LNCaP clone FGC (cell line): ENCODE measurements around the gene BHLHA15.

Experiments used
- DNase-seq: peaks from one replicate; pipeline ENCODE4 v3.0.0-alpha.2; 2011; ENCODE audit warnings: low read depth
- H3K4me3 ChIP-seq: 2 replicates; pipeline ENCODE4 v1.5.1; 2011; ENCODE audit warnings: mild to moderate bottlenecking, low read depth, low read length, control low read depth
- CTCF ChIP-seq: IDR thresholded peaks from 2 replicates; pipeline ENCODE4 v1.5.1; 2012; ENCODE audit warnings: mild to moderate bottlenecking; ENCODE audit not compliant: control insufficient read depth, insufficient read depth; ENCODE audit errors: extremely low read depth

BHLHA15 gene

GRCh38 chr7:98204670-98205069 is 6.6 kb upstream of the BHLHA15 start:
- no peak for DNase-seq
- TF ChIP-seq CTCF: no peak
- H3K4me3 ChIP-seq: no peak overlapping the region

GRCh38 chr7:98205162-98205845 is 5.9 kb upstream of the BHLHA15 start:
- H3K4me3 ChIP-seq: no peak overlapping the region
- TF ChIP-seq CTCF: no peak
- DNase-seq: no peak

DNA sequence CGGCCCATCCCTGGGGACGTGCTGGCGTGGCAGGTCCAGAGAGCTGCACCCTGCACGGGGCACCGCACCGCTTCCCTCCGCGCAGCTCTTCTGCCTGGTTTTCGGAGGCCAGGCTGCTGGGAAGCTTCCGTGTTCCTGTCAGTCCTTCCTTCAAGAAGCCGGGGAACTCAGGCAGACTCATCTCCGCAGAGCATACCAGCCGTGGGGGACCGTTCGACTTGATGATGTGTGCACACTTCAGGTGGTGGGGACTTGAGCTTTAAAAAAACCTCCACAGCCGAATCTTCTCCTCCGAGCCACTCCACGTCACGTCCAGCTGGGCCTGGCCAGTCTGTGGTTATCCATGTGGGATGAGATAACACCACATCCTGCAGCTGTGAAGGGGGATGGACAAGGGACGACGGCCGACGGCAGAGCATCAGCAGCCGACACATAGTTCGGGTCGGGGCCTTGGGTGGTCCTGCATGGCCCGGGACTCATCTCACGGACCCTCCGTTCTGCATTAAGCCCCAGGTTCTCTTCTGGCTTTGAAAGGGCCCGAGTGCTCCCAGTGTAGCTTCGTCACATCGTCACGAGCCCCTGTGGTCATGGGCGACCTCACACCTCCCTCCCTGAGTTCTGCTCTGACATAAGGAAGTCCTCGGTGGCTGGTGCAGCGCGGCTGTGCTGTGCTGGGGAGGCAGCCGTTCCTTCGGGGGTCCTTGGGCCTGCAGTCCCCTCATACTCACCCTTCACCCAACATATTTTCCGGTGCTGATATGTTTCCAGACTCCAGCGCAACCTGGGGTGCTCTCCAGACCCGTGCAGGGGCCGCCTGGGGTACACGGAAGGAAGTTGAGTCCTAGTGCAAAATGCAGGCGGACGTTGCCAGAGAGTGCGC is 4.5 kb upstream of the BHLHA15 start:
- TF ChIP-seq CTCF: no peak
- H3K4me3 ChIP-seq: no peak overlapping the region
- DNase-seq: no peak

DNA sequence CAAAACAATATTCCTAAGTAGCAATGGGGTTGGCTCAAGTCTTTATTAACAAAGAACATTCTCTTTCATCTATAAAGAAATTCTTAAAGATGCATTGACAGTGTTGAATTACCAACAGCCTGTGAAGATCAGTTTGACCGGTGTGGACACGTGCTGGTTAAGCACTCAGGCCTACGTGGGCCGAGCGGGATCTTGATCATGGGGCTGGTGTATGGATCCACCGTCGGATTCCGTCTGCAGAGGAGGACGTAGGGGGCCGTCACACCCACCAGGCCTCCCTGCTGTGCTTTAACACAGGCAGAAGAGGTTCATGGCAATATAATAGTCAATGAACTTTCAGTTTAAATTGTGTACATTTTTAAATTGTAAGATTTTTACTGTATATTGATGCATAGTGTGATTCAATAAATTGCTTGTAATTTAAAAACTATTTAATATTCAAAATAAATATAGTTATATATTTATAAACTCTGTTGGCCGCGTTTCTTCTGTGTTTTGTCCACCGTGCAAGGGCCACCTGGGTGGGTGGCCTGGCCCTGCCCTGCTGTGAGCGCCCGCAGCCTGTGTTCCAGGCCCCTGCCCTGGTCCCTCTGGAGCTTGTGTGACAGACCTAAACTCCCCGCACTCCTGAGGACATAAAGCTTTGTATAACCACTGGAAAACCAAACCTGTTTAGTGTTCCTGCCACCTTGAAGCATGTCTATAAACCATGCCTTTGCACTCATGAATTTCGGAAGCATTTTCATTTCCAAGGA is 1.9 kb upstream of the BHLHA15 start:
- no peak for TF ChIP-seq CTCF
- no peak overlapping the region for H3K4me3 ChIP-seq
- DNase-seq: no peak

DNA sequence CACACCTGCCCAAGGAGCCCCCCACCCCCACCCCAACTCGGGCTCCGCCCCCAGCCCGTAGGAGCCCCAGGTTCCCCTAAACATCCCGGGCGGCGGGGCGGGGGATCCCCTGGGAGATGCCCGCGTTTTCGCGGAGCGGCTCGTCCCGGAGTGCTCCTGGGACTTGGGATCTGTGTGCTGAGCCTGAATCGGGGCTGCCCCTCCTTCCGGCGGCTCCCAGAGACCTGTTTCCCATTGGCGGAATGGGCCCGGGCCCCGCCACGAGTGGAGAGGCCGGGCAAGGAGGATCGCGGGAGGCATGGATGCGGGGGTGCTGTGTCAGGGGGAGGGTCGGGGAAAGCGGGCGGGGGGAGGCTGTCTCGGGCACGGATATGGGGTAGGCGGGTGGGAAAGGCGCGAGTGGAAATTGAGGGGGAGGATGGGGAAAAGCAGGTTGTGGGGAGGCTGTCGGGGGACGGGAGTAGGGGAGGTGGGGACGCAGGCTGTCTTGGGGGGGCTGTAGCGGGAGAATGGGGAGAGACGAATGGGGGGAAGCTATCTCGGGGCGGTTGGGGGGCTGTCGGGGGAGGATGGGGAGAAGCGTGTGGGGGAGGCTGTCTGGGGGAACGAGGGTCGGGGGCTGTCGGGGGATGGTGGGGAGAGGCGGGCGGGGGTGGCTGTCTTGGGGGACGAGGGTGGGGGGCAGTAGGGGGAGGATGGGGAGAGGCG is 572 bp upstream of the BHLHA15 start:
- no peak for TF ChIP-seq CTCF
- H3K4me3 ChIP-seq: no peak overlapping the region
- DNase-seq: no peak
